Epithelial cell of prostate (primary cell): ENCODE measurements around the gene CSMD2.
"Not testable (repeated sequence)": the region's sequence is repeated elsewhere in the genome, so short reads cannot be mapped to it uniquely, and the experiment has no call there.

Experiments used
- DNase-seq: peaks from one replicate; pipeline ENCODE4 v3.0.0-alpha.2; 2011; ENCODE audit warnings: low read depth, low spot score
- H3K27ac ChIP-seq: fragments of 450-650 bp; 2 replicates; pipeline ENCODE4 v1.5.1; 2017; ENCODE audit warnings: mild to moderate bottlenecking

Gene CSMD2

DNA sequence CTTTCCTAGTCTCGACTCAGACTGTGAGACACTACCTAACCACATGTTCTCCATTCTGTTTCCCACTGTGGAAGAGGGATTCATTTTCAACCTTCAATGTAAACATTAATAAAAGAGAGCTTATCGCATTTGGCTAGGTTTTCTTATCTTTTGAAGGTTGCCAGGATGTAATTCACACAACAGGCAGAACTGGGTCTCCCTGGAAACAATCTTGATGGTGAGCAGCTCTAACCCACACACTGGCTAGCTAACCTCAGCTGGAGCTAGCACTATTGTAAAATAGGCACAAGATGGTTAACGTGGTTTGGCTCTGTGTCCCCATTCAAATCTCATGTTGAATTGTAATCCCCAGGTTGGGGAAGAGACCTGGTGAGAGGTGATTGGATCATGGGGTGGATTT lies 617.5 kb downstream of the CSMD2 start:
- DNase-seq = no peak
- no peak overlapping the region for H3K27ac ChIP-seq

- no peak overlapping the region for H3K27ac ChIP-seq
Measured at GRCh38 chr1:33541966-33542365, 623.1 kb downstream of the CSMD2 start.

DNA sequence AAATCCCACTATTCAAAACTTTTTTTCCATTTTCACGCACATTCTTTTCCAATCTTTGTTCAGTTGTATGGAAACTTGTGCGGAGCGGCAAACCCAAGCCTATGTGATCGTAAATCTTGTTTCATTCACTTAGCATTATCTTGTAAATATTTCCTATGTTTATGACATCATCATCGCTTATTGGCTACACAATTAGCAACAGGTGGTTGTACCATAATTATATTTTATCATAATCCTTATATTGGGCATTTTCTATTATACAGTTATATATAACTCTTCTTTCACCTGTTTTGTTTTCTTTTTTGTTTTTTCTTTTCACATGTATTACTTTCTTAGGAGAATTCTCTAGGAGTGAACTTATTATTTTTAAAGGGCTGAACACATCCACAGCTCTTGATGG lies 627.1 kb downstream of the CSMD2 start:
- DNase-seq = no peak
- no peak overlapping the region for H3K27ac ChIP-seq

More at GRCh38 chr1:33541966-33542365, 623.1 kb downstream of the CSMD2 start:
- no peak for DNase-seq

- no peak overlapping the region for H3K27ac ChIP-seq
- DNase-seq = no peak
Measured at GRCh38 chr1:33535334-33535733, 629.7 kb downstream of the CSMD2 start.

GRCh38 chr1:33532936-33533335 lies 632.1 kb downstream of the CSMD2 start:
- no peak for DNase-seq
- H3K27ac ChIP-seq = no peak overlapping the region

DNA sequence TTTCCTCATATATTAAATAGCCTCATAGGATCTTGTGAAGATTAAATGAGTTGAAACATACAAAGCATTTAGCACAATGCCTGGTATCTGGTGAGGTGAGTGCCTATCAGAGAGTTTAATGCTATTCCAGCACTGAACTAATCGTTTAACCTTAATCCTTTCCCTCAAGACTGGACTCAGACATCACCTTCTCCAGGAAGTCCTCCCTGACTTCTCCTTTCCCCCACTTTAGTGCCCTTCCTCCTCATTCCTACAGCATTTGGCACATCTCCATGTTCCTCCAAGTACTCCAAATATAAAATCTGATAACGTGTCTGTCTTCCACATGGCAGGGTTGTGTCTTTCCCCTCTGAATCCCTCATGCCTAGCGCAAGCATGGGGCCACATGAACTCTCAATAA lies 632.8 kb downstream of the CSMD2 start:
- no peak for DNase-seq
- H3K27ac ChIP-seq = no peak overlapping the region

DNA sequence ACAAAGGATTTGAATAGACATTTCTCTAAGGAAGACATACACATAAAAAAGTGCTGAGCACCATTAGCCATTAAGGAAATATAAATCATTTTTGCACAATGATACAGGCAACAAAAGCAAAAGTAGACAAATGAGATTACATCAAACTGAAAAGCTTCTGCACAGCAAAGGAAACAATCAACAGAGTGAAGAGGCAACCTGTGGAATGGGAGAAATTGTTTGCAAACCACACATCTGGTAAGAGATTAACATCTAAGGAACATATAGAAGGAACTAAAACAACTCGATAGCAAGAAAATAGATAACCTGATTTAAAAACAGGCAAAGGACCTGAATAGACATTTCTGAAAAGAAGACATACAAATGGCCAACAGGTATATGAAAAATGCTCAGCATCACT lies 635.1 kb downstream of the CSMD2 start:
- DNase-seq = no peak
- no peak overlapping the region for H3K27ac ChIP-seq

DNA sequence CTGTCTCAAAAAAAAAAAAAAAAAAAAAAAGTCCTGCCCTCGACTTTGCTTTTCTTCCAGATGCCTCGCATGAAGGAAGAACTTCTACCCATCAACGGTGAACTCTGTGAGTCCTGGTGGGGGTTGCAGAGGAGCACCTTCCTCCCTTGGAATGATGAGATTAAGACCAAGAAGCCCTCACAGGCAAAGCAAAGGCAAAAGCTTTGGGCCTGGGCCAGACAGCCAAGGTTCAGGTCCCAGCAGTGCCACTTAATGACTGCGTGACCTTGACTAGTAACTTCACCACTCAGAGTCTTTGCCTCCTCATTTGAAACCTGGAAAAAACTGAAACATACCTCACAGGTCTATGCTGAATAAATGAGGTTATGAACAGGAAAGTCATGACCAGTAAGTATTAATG lies 637.1 kb downstream of the CSMD2 start:
- DNase-seq = no peak
- no peak overlapping the region for H3K27ac ChIP-seq

DNA sequence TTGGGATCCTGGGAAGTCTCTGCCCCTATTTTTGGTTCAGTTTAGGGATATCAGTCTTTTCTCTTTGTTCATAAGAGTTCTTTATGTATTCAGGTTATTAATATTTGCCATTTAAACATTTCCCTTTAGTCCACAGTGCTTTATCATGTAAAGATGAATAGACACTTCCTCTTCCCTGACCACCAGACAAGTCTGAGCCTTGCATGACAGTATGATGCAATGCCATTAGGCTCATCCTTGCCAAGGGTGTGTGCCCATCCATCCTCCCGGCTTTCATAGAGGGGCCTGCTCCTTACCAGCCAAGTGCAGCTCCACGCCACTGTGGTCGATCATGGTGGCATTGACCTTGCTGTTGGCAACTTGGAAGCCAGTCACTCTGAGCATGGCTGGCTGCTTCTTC lies 640.4 kb downstream of the CSMD2 start:
- no peak overlapping the region for H3K27ac ChIP-seq
- DNase-seq = no peak

- DNase-seq = no peak
- H3K27ac ChIP-seq = no peak overlapping the region
Measured at GRCh38 chr1:33519240-33519884, 645.7 kb downstream of the CSMD2 start.

DNA sequence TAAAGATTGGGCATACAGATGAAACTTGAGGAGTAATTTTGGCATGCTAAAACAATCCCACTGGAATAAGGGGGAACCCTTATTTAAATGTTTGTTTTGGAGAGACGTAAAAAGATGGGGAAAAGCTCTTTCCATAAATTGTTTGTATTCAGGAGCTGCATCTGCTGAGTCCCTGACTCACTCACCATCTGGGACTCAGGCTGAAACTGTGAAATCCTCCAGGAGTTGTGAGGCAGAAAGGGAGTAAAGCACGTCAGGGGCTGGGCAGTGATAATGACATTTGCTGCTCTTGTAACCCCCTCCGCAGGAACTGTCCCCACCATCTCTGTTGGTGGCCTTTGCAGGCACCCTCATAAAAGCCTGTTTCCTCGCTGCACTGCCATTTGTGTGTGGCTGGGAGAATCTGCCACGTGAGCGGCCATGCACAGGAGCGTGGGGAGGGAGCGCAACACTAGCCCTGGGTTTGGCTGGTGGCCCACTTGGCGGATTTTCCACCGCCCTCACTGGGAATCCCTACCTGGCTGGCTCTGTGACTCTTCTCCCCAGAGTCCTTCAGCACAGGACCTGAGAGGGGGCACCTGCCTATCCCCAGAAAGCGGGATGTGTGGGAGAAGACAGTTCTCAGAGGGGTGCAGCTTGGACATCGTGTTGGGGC lies 647.3 kb downstream of the CSMD2 start:
- DNase-seq = no peak

DNA sequence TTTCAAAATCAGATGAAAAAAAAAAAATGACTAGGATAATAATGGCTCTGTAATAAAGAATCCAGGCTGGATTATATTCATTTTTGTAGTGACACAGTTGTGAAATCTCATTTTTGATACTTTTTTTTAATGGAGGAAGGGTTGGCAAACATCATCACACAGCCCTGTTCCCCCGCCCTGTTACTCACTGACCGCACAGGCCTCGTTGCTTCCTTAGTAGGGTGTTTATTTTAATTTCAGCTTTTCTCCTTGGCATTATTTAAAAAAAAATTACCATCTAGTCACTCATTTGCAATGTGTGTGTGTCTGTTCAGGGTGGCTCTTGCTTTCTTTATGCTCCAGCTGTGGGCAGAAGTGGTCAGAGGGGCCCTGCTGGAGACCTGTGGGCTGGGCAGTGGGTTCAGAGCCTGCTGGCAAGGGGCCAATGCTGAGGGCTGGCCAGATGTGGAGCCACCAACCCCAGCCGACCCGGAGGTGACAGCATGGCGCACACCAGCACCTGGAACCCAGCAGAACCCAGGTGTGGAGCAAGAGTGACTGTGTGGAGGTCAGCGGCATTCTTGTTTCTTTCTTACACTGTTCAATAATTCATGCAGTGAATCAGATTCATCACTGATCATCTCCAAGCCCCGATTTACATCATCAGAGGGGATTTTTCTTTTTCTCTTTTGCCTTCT lies 648.0 kb downstream of the CSMD2 start:
- DNase-seq = no peak

More for the DNA sequence above, 647.3 kb downstream of the CSMD2 start:
- no peak overlapping the region for H3K27ac ChIP-seq

GRCh38 chr1:33516428-33516827 lies 648.6 kb downstream of the CSMD2 start:
- H3K27ac ChIP-seq = no peak overlapping the region
- DNase-seq = no peak

More for the DNA sequence above, 648.0 kb downstream of the CSMD2 start:
- no peak overlapping the region for H3K27ac ChIP-seq

DNA sequence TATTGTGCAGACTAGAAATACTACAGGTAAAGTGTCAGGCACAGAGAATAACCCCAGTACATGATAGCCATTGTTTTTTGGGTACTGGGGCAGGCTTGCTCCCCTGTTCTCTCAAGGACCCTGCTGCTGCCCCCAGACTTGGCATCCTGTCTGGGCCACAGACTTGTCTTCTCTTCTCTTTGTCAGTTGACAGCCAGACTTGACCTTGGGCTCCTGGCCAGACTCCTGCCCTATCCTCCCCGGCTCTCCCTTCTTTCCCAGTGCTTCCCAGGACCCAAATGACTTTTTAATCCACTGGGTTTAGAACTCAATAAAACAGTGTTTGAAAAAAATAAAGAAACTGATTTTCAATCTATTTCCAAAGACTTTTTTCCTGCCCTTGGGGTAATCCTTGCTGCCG lies 649.4 kb downstream of the CSMD2 start:
- no peak for DNase-seq
- no peak overlapping the region for H3K27ac ChIP-seq

- DNase-seq = no peak
- H3K27ac ChIP-seq = no peak overlapping the region
Measured at GRCh38 chr1:33515112-33515511, 649.9 kb downstream of the CSMD2 start.

DNA sequence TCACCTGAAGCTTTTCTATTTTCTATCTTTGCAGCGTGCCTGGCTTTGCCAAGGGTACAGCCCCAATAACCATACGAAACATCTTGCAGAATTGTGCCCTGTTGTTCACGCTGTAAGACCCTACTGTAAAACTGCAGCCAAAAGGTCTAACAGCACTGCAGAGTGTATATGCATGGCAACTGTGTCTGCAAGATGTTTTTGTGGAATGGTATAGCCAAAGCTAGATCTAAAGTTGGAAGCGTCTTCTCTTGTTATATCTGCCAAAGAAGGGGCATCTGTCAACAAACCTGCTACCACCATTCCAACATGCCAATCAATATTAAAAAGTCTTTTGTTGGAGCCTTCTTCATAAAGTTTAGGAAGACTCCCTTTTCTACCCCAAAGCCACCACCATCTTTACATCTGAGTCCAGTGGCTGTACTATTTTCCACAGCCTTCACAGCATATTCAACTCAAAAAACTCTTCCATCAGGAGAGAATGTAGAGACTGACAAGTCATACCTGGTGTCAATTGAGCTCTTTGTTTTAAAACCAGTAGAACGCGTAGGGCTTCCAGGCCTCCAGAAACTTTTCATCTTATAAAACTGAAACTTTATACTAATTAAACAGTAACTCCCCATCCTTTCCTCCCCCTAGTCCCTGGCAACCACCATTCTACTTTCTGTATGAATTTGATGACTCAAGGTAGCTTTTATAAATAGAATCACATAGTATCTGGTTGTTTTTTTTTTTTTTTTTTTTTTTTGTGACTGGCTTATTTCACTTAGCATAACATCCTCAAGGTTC lies 652.6 kb downstream of the CSMD2 start:
- H3K27ac ChIP-seq = no peak overlapping the region
- DNase-seq = peak; percentile 22

DNA sequence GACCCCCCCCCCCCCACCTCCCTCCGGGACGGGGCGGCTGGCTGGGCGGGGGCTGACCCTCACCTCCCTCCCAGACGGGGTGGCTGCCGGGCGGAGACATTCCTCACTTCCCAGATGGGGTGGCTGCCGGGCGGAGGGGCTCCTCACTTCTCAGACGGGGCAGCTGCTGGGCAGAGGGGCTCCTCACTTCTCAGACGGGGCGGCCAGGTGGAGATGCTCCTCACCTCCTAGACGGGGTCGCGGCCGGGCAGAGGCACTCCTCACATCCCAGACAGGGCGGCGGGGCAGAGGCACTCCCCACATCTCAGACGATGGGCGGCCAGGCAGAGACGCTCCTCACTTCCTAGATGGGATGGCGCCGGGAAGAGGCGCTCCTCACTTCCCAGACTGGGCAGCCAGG lies 655.8 kb downstream of the CSMD2 start:
- DNase-seq, H3K27ac ChIP-seq: not testable (repeated sequence)

DNA sequence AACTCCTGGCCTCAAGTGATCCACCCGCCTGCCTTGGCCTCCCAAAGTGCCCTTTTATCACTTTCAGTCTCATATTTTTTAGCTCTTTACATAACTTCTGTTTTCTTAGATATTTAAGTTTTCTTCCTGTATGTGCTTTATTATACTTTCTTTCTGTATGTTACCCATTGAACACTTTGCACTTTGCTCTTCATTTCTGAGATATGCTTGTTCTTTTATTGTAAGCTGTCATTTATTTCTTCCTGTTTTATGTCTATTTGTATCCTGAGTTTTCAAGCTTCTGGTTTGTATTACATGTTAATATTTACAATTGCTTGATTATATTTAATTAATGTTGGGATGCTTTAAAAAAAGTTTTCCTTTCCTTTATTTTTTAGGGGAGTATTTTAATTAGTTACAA lies 656.9 kb downstream of the CSMD2 start:
- DNase-seq = no peak
- no peak overlapping the region for H3K27ac ChIP-seq

- no peak for DNase-seq
- H3K27ac ChIP-seq = no peak overlapping the region
Measured at GRCh38 chr1:33507661-33508060, 657.4 kb downstream of the CSMD2 start.

GRCh38 chr1:33503506-33503905 lies 661.5 kb downstream of the CSMD2 start:
- no peak for DNase-seq

GRCh38 chr1:33502726-33503125 lies 662.3 kb downstream of the CSMD2 start:
- peak overlapping the region; percentile 9 for H3K27ac ChIP-seq
- no peak for DNase-seq

More at GRCh38 chr1:33503506-33503905, 661.5 kb downstream of the CSMD2 start:
- H3K27ac ChIP-seq = no peak overlapping the region
